ENCODE measurements around the gene NOD1.
"Not testable (repeated sequence)": the region's sequence is repeated elsewhere in the genome, so short reads cannot be mapped to it uniquely, and the experiment has no call there.

NOD1 gene

DNA sequence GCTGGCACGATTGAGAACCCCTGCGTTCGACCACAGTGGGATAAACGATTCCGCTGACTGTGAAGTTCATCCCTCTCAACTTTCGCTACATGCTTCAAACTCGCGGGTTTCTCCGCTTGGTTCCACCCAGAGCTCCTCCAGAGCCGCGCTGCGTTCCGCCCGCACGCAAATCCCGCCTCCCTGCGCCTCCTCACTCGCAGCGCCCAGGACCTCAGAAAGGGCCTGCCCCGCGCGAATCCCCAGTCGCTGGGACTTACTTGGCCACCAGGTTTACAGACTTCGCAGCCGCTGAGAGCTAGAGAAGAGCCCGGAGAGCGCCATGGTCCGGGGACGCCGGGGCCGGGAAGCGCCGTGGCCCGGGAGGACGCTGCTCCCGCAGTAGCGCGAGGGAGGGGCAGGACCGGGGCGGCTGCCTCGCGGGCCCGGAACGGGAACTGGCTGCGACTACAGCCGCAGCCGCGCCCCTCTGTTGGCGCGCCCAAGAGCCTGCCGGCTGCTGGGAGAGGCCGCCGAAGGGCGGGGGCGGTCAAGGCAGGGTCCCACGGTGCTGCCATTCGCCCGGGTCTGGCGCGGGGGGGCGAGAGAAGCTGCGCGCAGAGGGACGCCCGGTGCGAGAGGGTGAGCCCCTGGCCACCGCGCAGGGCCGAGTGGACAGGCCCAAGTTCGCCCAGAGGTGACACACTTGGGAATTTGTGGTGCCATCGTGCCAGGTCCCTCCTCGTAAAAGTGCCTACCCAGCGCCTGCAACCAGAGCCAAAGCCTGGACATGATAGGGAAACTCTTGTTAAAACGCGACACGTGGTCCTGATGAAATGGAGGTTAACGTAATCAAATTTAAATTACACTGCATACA is at the start of gene NOD1:
Gene NOD1, minus strand, starts transcription at position 436 of the 853 bp plus-strand sequence. CDS start 21,863 bp downstream, outside the sequence.
- DNase-seq (ENCODE audit: low spot score): peak; percentile 51

- DNase-seq (ENCODE audit: low spot score): not testable (repeated sequence)
Measured at GRCh38 chr7:30527297-30527696, 48.7 kb upstream of the NOD1 start.

DNA sequence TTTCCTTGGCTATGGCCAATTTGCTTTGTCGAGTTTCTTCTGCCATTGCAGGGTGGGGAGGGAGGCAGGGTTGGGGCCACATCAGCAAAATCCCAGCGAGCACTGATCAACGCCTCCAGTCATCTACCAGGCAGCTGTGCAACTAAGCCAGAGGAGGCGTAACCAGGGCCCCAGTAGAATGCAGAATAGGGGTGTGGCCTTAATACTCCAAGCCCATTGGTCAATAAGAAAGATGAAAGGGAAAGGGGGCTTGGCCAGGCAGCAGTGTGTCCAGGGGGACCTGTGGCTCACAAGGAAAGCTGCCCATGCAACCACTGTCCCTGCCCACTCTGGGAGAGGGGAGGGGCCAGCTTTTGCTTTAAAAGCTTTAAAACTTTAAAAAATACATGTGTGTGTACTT is 47.6 kb upstream of the NOD1 start:
- DNase-seq (ENCODE audit: low spot score): no peak

DNA sequence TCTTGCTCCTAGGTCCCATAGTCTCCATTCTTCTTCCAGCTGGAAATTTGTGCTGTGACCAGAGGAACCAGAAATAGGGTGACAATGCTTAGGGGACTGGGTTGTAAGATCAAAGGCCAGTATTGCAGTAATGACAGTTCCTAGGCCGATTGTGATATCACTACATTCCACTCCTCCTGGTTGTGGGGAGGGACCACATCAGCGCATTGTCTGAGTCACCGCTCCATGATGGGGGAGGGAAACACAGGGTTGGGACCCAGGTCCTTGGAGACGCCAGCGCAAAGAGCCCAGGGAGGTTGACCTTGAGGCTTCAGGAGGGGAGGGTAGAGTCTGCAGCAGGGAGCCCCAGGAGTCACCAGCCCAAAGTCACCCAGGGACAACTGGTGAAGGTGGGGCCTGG is 46.8 kb upstream of the NOD1 start:
- no peak for DNase-seq (ENCODE audit: low spot score)

- no peak for DNase-seq (ENCODE audit: low spot score)
Measured at GRCh38 chr7:30524545-30524944, 46.0 kb upstream of the NOD1 start.

- DNase-seq (ENCODE audit: low spot score): no peak
Measured at GRCh38 chr7:30523466-30523865, 44.9 kb upstream of the NOD1 start.

- DNase-seq (ENCODE audit: low spot score): no peak
Measured at GRCh38 chr7:30522159-30522558, 43.6 kb upstream of the NOD1 start.

- DNase-seq (ENCODE audit: low spot score): no peak
Measured at GRCh38 chr7:30521532-30521931, 42.9 kb upstream of the NOD1 start.

- no peak for DNase-seq (ENCODE audit: low spot score)
Measured at GRCh38 chr7:30519122-30519521, 40.5 kb upstream of the NOD1 start.

DNA sequence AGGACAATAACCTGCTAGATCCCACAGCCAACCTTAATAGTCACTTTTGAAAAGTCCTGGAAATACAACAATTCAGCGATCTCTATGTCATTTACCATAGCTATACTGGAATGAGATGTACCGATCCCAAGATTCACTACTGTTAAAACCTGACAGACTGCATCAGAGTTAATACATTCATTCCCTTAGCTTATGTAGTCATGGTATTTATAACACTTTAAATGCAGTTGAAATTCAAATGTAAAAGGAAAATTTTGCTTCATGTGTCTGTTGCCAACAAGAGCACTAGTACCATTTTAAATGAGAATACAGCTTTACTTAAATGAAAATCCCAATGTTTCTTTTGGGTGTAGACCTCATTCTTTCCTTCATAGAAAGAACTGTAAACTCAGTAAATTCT is 37.2 kb upstream of the NOD1 start:
- DNase-seq (ENCODE audit: low spot score): no peak

DNA sequence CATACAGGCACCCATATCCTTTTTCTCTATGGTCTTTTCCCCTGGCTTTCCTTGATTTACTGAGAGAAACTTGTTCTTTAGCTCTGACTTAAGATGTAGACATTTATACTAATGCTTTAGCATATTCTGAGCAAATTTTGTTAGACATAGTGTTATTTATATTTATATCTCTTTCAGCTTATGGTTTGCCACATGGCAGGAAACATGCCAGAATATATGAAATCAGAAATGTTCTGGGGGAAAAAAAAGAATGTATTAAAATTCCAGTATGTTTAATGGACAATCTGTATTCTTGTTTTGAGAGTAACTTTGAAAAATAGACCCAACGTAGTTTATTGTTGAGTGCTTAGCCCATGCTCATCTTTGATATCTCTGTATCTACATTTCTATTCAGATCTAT is 36.2 kb upstream of the NOD1 start:
- no peak for DNase-seq (ENCODE audit: low spot score)

DNA sequence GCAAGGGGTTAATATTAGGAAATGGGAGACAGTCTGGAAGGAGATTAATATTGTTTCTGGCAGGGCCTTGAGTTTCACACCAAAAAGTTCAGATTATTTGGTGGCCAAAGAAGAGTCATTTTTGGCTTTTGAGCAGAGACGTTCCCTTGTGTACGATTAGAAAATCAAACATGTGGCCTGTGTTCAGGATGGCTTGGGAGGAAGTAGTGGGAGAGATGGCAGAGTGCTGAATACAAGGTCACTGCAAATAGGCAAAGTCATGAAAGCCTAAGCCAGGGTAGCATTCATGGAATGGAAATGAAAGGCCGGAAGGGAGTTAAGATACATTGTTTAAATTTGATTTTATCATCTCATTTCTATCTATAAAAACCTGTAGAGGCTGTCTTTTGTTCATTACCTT is 35.6 kb upstream of the NOD1 start:
- DNase-seq (ENCODE audit: low spot score): no peak

DNA sequence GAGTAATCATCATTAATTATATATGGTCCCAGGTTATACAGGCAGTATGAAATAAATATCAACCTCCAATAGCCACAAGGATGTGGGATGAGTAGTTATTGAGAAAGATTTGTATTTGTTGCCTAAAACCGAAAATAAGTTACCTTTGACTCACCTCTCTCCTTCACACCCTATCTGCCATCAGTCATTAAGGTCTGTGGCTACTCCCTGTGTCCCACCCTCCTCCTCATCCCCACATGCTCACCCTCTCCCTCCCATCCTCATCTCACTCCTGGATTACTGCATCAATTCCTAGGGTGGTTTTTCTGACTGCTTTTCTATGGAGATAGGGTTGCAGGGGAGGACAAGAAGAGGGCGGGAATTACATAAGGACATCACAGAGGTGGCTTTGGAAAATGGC is 35.2 kb upstream of the NOD1 start:
- no peak for DNase-seq (ENCODE audit: low spot score)

DNA sequence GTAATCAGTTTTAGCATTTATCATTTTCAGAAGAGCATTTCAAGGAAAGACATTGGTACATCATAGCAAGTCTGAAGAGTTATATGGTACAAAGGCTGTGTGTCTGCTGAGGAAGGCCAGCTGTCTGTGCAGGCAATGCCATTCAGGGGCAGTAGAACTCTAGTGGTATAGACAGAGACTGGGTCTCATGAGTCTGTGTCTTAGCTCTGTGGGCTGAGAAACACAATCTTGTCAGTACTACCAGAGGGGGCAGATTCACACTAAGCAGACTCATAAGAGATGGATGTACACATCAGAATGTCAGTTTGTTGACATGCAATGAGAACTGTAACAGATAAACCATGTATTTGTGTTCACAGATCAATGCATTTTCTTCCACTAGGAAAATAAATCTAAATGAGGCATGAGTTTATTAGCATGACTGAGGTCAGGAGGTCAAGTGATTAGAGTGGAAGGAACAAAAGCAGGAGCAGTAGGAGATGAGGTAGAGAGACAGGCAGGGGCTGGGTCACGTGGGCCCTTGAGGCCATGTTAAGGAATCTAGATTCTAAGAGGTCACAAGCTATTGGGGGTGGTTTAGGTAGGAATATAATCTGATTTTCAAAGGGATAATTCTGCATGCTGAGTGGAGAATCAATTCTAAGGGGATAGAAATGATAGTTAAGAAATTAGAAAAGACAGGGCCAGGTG is 33.5 kb upstream of the NOD1 start:
- no peak for DNase-seq (ENCODE audit: low spot score)

GRCh38 chr7:30511494-30511893 is 32.9 kb upstream of the NOD1 start:
- DNase-seq (ENCODE audit: low spot score): no peak

- DNase-seq (ENCODE audit: low spot score): peak; percentile 36
Measured at GRCh38 chr7:30510124-30511075, 31.8 kb upstream of the NOD1 start.

DNA sequence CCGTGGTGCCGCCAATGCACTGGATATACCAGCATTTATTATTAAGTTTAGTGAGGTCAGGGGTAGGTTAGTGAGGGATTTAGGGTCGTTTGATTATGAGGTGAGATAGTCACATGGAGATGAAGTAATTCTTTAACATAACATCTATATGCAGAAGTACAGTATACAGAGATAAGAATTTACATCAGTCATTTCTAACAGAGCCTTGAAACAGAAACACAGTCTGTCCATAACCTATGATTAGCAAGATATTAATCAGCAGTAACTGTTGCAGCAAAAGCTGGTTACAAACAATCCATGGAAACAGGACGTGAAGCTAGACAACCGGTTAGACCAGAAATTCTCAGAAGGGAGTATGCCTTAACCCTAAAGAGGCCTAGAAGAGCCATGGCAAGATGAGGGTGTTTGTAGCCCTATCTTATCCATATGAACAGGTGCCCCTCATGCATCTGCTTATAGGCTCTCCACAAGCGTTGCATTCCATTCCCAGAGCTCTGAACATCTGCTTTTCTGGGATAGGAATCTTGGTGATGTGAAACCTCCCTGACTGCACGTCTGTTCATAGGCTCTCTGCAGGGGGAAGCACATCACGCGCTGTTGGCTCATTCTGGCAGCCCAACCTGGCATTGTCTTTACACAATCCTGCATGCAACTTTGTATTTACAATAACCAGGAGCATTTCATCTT is 30.7 kb upstream of the NOD1 start:
- DNase-seq (ENCODE audit: low spot score): not testable (repeated sequence)

GRCh38 chr7:30507346-30507900 is 28.8 kb upstream of the NOD1 start:
- DNase-seq (ENCODE audit: low spot score): not testable (repeated sequence)

DNA sequence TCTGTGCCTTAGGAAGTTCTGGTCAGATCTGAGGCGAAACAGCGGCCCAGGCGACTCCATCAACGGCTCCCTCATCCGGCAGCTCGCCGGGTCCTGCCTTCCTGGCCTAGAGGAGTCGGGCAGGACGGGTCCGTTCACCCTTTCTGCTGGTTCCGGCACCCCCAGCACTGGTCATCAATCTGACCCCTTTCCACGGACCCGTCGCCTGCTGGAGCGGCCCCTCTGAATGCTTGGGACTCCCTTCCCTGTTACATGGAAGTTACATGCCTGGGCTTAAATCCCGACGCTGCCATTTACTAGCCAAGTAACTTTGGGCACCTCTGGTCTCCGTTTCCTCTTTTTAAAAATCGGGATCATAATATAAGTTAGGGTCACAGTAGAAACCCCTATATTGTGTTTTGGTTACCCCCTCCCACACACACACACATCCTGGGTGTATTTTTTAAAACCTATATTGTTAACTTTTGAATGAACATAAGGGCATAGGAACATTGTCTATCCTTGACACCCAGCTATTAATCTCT is 26.7 kb upstream of the NOD1 start:
- no peak for DNase-seq (ENCODE audit: low spot score)

DNA sequence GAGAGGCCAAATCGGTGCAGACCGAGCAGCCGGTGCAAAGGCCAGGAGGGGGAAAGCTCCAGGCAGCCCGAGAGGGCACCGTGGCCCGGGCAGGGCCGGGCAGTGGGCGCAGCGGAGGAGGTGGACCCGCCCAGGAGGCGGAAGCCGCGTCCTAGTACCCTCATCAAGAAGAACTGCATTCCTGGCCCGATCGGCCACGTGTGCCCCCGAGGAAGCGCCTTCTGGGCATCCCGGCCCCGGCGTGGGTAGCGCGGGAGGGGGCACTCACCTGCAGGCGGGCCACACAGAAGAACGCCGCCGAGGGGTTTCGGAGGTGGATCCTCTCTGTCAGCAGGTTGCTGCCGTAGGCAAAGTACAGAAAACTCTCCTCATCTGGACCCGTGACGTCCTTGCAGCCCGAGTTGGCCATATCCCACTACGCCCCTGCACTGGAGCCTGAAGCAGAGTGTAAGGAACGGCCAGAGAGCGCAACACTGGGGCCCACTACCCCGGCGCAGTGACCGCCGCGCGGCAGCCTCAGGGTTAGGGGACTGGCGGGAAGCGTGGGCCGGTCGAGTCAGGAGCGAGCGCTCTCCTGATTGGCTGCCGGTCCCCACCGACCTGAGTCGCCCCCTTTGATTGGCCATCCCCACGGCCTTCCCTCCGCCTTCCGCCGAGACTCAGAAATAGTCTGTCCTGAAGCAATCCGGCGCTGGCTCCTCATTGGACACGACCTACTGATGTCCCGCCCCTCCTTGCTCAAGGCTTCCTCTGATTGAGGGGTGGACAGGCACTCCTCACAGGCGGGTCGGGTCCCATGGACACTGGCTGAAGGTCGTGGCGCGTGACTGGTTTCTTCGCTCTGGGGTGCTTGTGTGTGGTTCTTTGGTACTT is 26.0 kb upstream of the NOD1 start, which contains the start of gene GGCT:
Gene GGCT, minus strand, starts transcription at position 529 of the 873 bp plus-strand sequence. Its CDS starts 120 bp downstream, at position 409.
- DNase-seq (ENCODE audit: low spot score): peak; percentile 94
